ENCODE results near the gene EIF3D. TPM values are rescaled to one million over a fixed set of nuclear protein-coding genes. Genes with fewer than 3 reads are reported as not detected.

Gene EIF3D
- total and polyA plus RNA-seq, 4 donors, result 122 to 236 (median 152) TPM

DNA sequence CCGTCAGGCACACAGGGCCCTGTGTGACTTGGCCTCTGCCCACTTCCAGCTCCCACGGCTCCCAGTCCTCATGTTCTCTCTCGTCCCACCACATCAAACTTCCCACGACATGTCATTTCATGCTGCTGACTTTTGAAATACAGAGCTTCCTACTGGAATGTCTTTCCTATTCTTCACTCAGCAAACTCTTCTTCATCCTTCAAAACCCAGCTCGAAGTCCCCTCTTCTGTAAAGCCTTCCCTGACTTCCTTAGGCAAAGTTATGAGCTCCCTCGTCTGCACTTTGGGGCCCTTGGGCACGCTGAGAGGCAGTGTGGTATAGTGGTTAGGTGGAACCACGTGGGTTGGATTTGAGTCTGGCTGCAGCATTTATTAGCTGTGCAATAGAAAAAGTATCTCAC lies 37.8 kb upstream of the EIF3D start:
- H3K27ac ChIP-seq (ENCODE audit: low read depth in 1 of 2, low read length in 2 of 2), result no peak overlapping the region
- no peaks in the 10 kb centered on the region for H3K27me3 ChIP-seq (ENCODE audit: control insufficient read depth in 1 of 2, insufficient read depth in 2 of 2, low read length in 1 of 2)
- 73 to 81% methylated on average over 8 of the region's 8 CpGs for WGBS, 2 donors

DNA sequence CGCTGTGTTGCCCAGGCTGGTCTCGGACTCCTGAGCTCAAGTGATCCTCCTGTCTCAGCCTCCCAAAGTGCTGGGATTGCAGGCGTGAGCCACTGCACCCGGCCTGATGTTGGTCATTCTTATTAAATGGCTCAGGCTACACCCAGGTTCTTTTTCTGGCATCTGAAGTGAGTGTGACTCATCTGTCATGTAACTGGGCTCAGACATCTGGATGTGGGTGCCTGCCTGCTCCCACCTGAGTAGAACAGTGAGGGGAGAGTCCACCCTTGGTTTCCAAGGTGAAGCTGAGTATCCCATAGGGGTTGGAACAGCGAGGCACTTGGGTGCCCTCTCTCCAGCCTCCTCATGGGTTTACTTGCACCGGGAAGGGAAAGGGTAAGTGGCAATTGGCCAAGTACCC lies 36.7 kb upstream of the EIF3D start:
- Histone ChIP-seq H3K27ac (ENCODE audit: low read depth in 1 of 2, low read length in 2 of 2) (no peak overlapping the region), H3K27me3 (ENCODE audit: control insufficient read depth in 1 of 2, insufficient read depth in 2 of 2, low read length in 1 of 2) (no peaks in the 10 kb centered on the region), H3K4me1 (ENCODE audit: control insufficient read depth in 1 of 2, insufficient read depth in 2 of 2, low read length in 2 of 2) (no peaks in the 10 kb centered on the region), H3K36me3 (ENCODE audit: control insufficient read depth in 1 of 2, insufficient read depth in 2 of 2, low read length in 1 of 2) (no peaks in the 10 kb centered on the region), H3K4me3 (ENCODE audit: low read length in 2 of 2) (no peak overlapping the region), H3K9me3 (ENCODE audit: control insufficient read depth, low read length) (no peaks in the 10 kb centered on the region)
- ATAC-seq (ENCODE audit: low FRiP score) (no peak), DNase-seq (no peak)
- intact Hi-C loops (cut with DNase I), result no loop called here
- 76 to 77% methylated on average over 6 of the region's 6 CpGs for WGBS, 2 donors

More for the DNA sequence above, 37.8 kb upstream of the EIF3D start:
- DNase-seq, result no peak
- H3K9me3 ChIP-seq (ENCODE audit: control insufficient read depth, low read length), result no peaks in the 10 kb centered on the region
- no peak for ATAC-seq (ENCODE audit: low FRiP score)
- no peak overlapping the region for H3K4me3 ChIP-seq (ENCODE audit: low read length in 2 of 2)
- intact Hi-C loops (cut with DNase I), result no loop called here
- no peaks in the 10 kb centered on the region for H3K36me3 ChIP-seq (ENCODE audit: control insufficient read depth in 1 of 2, insufficient read depth in 2 of 2, low read length in 1 of 2)
- H3K4me1 ChIP-seq (ENCODE audit: control insufficient read depth in 1 of 2, insufficient read depth in 2 of 2, low read length in 2 of 2), result no peaks in the 10 kb centered on the region

DNA sequence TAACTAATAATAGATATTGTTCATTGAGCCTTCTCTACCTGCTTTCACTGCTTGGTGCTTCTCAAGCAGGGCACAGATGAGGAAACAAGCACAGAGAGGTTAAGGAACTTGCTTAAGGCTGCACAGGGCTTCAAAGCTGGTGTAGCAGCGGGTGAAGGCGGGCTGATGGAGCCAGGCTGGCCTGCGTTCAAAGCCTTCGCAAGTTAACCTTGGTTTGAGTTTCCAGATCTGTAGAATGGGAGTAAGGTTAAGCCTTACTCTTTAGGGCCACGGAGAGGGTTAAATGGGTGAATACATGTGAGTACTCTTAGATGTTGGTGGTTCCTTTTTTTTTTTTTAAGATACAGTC lies 36.2 kb upstream of the EIF3D start:
- no peaks in the 10 kb centered on the region for H3K36me3 ChIP-seq (ENCODE audit: control insufficient read depth in 1 of 2, insufficient read depth in 2 of 2, low read length in 1 of 2)
- ATAC-seq (ENCODE audit: low FRiP score) (no peak), DNase-seq (no peak)
- 80 to 86% methylated on average over 5 of the region's 5 CpGs for WGBS, 2 donors
- intact Hi-C loops (cut with DNase I), result no loop called here
- no peaks in the 10 kb centered on the region for H3K27me3 ChIP-seq (ENCODE audit: control insufficient read depth in 1 of 2, insufficient read depth in 2 of 2, low read length in 1 of 2)
- no peak overlapping the region for H3K4me3 ChIP-seq (ENCODE audit: low read length in 2 of 2)
- no peaks in the 10 kb centered on the region for H3K9me3 ChIP-seq (ENCODE audit: control insufficient read depth, low read length)
- H3K27ac ChIP-seq (ENCODE audit: low read depth in 1 of 2, low read length in 2 of 2), result no peak overlapping the region
- no peaks in the 10 kb centered on the region for H3K4me1 ChIP-seq (ENCODE audit: control insufficient read depth in 1 of 2, insufficient read depth in 2 of 2, low read length in 2 of 2)

DNA sequence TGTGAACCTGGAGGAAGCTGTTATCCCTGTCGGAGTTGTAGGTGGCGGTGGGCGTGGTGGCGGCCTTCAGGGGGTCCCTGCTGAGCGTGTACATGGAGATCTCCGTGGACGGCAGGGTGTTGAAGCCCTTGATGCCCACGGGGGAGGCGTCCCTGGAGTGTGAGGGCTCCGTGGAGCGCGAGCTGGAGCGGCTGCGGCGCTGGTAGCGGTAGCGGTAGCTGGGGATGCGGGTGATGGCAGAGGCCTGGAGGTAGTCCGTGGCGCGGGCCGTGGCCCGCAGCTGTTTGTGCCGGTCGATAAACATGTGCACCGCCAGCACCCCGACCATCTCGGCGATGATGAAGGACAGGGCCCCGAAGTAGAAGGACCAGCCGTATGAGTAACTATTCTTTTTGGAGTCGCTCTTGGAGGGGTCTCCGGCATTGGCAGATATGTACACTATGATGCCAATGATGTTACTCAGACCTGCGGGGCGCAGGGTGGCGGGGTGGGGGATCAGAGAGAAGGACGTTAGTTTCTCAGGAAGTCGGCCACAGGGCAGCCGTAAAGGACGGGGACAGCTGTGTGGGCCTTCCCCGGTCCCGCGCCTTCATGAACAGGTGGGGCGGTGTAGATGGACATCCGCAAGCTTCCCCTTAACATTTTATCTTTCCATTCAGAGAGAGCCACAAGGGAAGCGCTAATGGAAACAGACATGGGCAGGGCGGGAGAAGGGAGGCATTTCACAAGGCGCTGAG lies 35.6 kb upstream of the EIF3D start:
- Histone ChIP-seq H3K36me3 (ENCODE audit: control insufficient read depth in 1 of 2, insufficient read depth in 2 of 2, low read length in 1 of 2) (no peaks in the 10 kb centered on the region), H3K27me3 (ENCODE audit: control insufficient read depth in 1 of 2, insufficient read depth in 2 of 2, low read length in 1 of 2) (no peaks in the 10 kb centered on the region), H3K9me3 (ENCODE audit: control insufficient read depth, low read length) (no peaks in the 10 kb centered on the region), H3K4me1 (ENCODE audit: control insufficient read depth in 1 of 2, insufficient read depth in 2 of 2, low read length in 2 of 2) (no peaks in the 10 kb centered on the region), H3K27ac (ENCODE audit: low read depth in 1 of 2, low read length in 2 of 2) (no peak overlapping the region), H3K4me3 (ENCODE audit: low read length in 2 of 2) (no peak overlapping the region)
- WGBS, 2 donors, result 63 to 64% methylated on average over 48 of the region's 48 CpGs
- no peak for DNase-seq
- ATAC-seq (ENCODE audit: low FRiP score), result no peak
- intact Hi-C loops (cut with DNase I), result no loop called here

DNA sequence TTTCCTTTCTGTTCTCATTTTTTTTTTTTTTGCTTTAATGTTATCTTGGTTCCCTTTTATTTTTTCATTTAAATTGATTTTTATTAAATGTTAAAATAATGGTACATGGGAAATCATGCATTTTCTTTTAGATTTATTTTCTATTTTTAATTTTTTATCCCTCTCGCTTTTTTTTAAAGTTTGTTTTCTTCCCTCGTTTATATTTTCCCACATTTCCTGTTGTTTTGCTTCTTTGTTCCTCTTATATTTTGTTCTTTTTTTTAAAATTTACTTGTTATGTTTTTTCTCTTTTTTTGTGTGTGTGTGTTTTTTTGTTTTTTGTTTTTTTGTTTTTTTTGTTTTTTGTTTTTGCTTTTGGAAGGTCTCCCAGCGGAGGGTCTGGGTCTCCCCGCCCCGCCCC lies 34.9 kb upstream of the EIF3D start:
- no peaks in the 10 kb centered on the region for H3K27me3 ChIP-seq (ENCODE audit: control insufficient read depth in 1 of 2, insufficient read depth in 2 of 2, low read length in 1 of 2)
- no peak overlapping the region for H3K27ac ChIP-seq (ENCODE audit: low read depth in 1 of 2, low read length in 2 of 2)
- no peaks in the 10 kb centered on the region for H3K36me3 ChIP-seq (ENCODE audit: control insufficient read depth in 1 of 2, insufficient read depth in 2 of 2, low read length in 1 of 2)
- DNase-seq (no peak), ATAC-seq (ENCODE audit: low FRiP score) (no peak)
- 24 to 29% methylated on average over 5 of the region's 5 CpGs for WGBS, 2 donors
- intact Hi-C loops (cut with DNase I), result no loop called here
- H3K4me3 ChIP-seq (ENCODE audit: low read length in 2 of 2), result no peak overlapping the region
- no peaks in the 10 kb centered on the region for H3K9me3 ChIP-seq (ENCODE audit: control insufficient read depth, low read length)
- no peaks in the 10 kb centered on the region for H3K4me1 ChIP-seq (ENCODE audit: control insufficient read depth in 1 of 2, insufficient read depth in 2 of 2, low read length in 2 of 2)

DNA sequence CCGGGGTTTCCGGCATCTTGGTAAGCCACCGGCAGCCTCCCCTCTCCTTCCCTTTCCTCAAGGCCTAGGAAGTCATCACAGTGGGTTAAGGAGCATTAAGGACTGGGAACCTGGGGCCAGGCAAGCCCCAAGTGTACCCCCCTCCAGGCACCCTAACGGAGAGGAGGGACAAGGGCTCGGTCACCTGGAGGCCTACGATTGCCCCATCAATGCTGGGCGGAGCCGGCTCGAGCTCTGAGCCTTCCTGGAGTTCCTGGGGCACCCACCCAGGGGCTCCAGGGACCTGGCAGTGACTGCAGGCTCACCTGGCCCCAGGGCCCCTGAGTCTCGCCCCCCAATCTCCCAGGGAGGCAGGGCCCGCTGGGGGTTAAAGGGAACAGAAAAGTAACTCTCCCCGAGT lies 34.5 kb upstream of the EIF3D start:
- Histone ChIP-seq H3K36me3 (ENCODE audit: control insufficient read depth in 1 of 2, insufficient read depth in 2 of 2, low read length in 1 of 2) (no peaks in the 10 kb centered on the region), H3K27me3 (ENCODE audit: control insufficient read depth in 1 of 2, insufficient read depth in 2 of 2, low read length in 1 of 2) (no peaks in the 10 kb centered on the region), H3K9me3 (ENCODE audit: control insufficient read depth, low read length) (no peaks in the 10 kb centered on the region), H3K4me1 (ENCODE audit: control insufficient read depth in 1 of 2, insufficient read depth in 2 of 2, low read length in 2 of 2) (no peaks in the 10 kb centered on the region), H3K27ac (ENCODE audit: low read depth in 1 of 2, low read length in 2 of 2) (no peak overlapping the region), H3K4me3 (ENCODE audit: low read length in 2 of 2) (no peak overlapping the region)
- intact Hi-C loops (cut with DNase I), result no loop called here
- WGBS, 2 donors, result 42 to 48% methylated on average over 12 of the region's 12 CpGs
- DNase-seq, result no peak
- no peak for ATAC-seq (ENCODE audit: low FRiP score)

DNA sequence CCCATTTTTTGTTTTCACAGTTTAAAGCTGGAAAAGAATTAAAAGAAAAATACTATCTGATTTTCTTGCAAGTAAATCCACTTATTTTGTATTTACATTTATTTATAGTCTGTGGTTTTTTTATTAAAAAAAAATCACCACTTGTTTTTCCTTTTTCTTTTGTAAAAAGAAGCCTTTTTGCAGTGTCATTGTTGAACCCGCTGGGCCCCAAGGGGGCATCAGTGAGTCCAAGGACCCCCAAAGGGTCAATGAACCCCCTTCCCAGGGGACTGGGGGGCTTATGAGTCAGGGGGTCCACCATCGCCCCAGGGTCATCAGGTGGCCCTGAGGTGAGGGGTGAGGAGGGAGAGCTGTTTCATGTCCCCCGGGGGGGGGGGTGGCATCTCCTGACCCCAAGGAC lies 34.0 kb upstream of the EIF3D start:
- DNase-seq, result no peak
- Histone ChIP-seq H3K36me3 (ENCODE audit: control insufficient read depth in 1 of 2, insufficient read depth in 2 of 2, low read length in 1 of 2) (no peaks in the 10 kb centered on the region), H3K27ac (ENCODE audit: low read depth in 1 of 2, low read length in 2 of 2) (no peak overlapping the region), H3K4me1 (ENCODE audit: control insufficient read depth in 1 of 2, insufficient read depth in 2 of 2, low read length in 2 of 2) (no peaks in the 10 kb centered on the region), H3K27me3 (ENCODE audit: control insufficient read depth in 1 of 2, insufficient read depth in 2 of 2, low read length in 1 of 2) (no peaks in the 10 kb centered on the region), H3K9me3 (ENCODE audit: control insufficient read depth, low read length) (no peaks in the 10 kb centered on the region), H3K4me3 (ENCODE audit: low read length in 2 of 2) (no peak overlapping the region)
- 64 to 65% methylated on average over 3 of the region's 3 CpGs for WGBS, 2 donors
- intact Hi-C loops (cut with DNase I), result no loop called here
- ATAC-seq (ENCODE audit: low FRiP score), result no peak

DNA sequence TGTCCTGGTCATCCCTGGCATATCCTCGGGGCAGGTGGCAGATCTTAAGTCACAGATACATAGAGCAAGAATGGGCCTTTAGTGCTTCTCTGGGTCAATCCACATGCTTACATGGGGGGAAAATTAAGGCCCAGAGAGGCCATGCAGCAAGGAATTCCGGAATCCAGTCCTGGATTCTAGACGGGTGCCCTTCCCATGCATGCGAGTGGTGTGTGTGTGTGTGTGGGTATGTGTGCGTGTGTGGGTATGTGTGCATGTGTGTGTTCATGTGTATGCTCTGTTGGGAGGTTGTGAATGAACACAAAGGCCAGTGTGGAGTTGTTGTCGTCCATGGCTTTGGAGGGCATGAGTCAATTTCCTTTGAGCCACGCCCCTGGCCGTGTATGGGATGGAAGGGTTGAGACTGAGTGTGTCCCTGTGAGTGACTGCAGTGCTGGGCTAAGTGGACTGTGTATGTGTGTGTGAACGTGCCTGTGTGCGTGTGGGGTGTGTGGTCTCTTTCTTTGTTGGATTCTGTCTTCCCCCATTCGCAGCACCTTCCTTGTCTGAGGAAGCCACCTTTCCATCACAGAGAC lies 33.4 kb upstream of the EIF3D start:
- Histone ChIP-seq H3K4me3 (ENCODE audit: low read length in 2 of 2) (no peak overlapping the region), H3K27ac (ENCODE audit: low read depth in 1 of 2, low read length in 2 of 2) (no peak overlapping the region), H3K27me3 (ENCODE audit: control insufficient read depth in 1 of 2, insufficient read depth in 2 of 2, low read length in 1 of 2) (no peaks in the 10 kb centered on the region), H3K9me3 (ENCODE audit: control insufficient read depth, low read length) (no peaks in the 10 kb centered on the region), H3K36me3 (ENCODE audit: control insufficient read depth in 1 of 2, insufficient read depth in 2 of 2, low read length in 1 of 2) (no peaks in the 10 kb centered on the region), H3K4me1 (ENCODE audit: control insufficient read depth in 1 of 2, insufficient read depth in 2 of 2, low read length in 2 of 2) (no peaks in the 10 kb centered on the region)
- no peak for ATAC-seq (ENCODE audit: low FRiP score)
- DNase-seq, result no peak
- WGBS, 2 donors, result 57 to 61% methylated on average over 11 of the region's 11 CpGs
- intact Hi-C loops (cut with DNase I), result no loop called here

DNA sequence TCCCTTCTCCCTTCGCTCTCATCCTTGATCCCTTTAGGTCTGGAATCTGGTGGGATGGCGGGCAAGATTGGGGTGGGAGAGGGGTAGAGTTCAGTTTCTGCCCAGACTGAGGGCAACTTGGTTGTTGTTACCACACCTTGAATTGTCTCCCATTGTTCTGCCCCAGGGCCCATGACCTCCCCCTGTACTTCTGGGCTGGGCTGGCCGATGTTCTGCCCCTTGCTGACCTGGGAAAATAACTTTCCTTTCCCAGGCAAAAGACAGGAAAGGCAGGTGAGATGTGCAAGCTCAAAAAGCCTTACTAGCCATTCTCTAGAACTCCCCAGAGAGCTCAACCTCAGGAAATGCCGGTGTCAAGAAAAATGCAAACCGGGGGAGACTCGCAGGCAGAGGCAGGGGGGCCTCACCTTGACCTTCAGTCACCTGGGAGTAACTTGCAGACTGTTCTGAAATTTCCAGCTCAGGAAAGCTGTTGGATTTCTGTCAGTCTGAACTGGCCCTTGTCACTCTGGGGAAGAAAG lies 32.4 kb upstream of the EIF3D start:
- Histone ChIP-seq H3K36me3 (ENCODE audit: control insufficient read depth in 1 of 2, insufficient read depth in 2 of 2, low read length in 1 of 2) (no peaks in the 10 kb centered on the region), H3K27ac (ENCODE audit: low read depth in 1 of 2, low read length in 2 of 2) (no peak overlapping the region), H3K9me3 (ENCODE audit: control insufficient read depth, low read length) (no peaks in the 10 kb centered on the region), H3K27me3 (ENCODE audit: control insufficient read depth in 1 of 2, insufficient read depth in 2 of 2, low read length in 1 of 2) (no peaks in the 10 kb centered on the region), H3K4me1 (ENCODE audit: control insufficient read depth in 1 of 2, insufficient read depth in 2 of 2, low read length in 2 of 2) (no peaks in the 10 kb centered on the region), H3K4me3 (ENCODE audit: low read length in 2 of 2) (no peak overlapping the region)
- WGBS, 2 donors, result 22 to 31% methylated on average over 6 of the region's 6 CpGs
- no peak for DNase-seq
- ATAC-seq (ENCODE audit: low FRiP score), result no peak
- intact Hi-C loops (cut with DNase I), result no loop called here

All from aorta (tissue), 5 donors.